Activated CD8-positive, alpha-beta T cell treated with anti-CD3 and anti-CD28 coated beads for 36 hours (primary cell): ENCODE measurements around the gene HLA-A. TPM values are rescaled to one million over a fixed set of nuclear protein-coding genes. Genes with fewer than 3 reads are reported as not detected.

Experiments
- ATAC-seq: fragments of 200-7000 bp; cut with Tn5 transposase; one replicate; pipeline ENCODE4 v1.10.0; 2021; ENCODE audit warnings: mild to moderate bottlenecking, moderate library complexity
- CTCF ChIA-PET: fragments of 350-600 bp; sonication (Branson Sonifier 250); formaldehyde crosslinking; loops from one replicate; lab custom pipeline; 2021; ENCODE audit warnings: antibody characterized with exemption; lab: Charles Lee
- POLR2A ChIA-PET: fragments of 350-600 bp; sonication (Branson Sonifier 250); formaldehyde crosslinking; loops from one replicate; lab custom pipeline; 2021; ENCODE audit warnings: antibody characterized with exemption; lab: Charles Lee
- DNase-seq: peaks from one replicate; pipeline ENCODE4 v3.0.0-alpha.2; 2020
- H3K27ac Mint-ChIP-seq: one replicate; pipeline ENCODE4 v1.8.0; 2021; ENCODE audit warnings: mild to moderate bottlenecking, mixed read lengths
- H3K27me3 Mint-ChIP-seq: one replicate; pipeline ENCODE4 v1.8.0; 2021; ENCODE audit warnings: mixed read lengths
- H3K36me3 Mint-ChIP-seq: one replicate; pipeline ENCODE4 v1.8.0; 2021; ENCODE audit warnings: low read depth, mixed read lengths
- H3K4me1 Mint-ChIP-seq: one replicate; pipeline ENCODE4 v1.8.0; 2021; ENCODE audit warnings: low read depth, mixed read lengths
- H3K4me3 Mint-ChIP-seq: one replicate; pipeline ENCODE4 v1.8.0; 2021; ENCODE audit warnings: mild to moderate bottlenecking, moderate library complexity, mixed read lengths
- H3K9me3 Mint-ChIP-seq: one replicate; pipeline ENCODE4 v1.8.0; 2021; ENCODE audit warnings: mixed read lengths
- CTCF ChIP-seq: fragments of 200-600 bp; IDR thresholded peaks from one replicate; pipeline ENCODE4 v1.8.0; 2022; ENCODE audit warnings: antibody characterized with exemption, mild to moderate bottlenecking
- intact Hi-C: fragments of 100-400 bp; cut with micrococcal nuclease; formaldehyde crosslinking; loops from one replicate; pipeline ENCODE4 v1.10.0; 2022
- total RNA-seq, 2 experiments: library from RNA; stranded (reverse); gene quantifications; one replicate each; pipeline ENCODE4 v1.2.3, GENCODE V29; 2021

The HLA-A gene
- total RNA-seq, 2 experiments from 2014 or later: 1,275 to 1,335 TPM

- CTCF ChIA-PET: no interaction called here
- intact Hi-C loops: no loop called here
- Mint-ChIP-seq H3K27ac (no peak overlapping the region), H3K4me3 (no peak overlapping the region), H3K9me3 (no peaks in the 10 kb centered on the region), H3K36me3 (no peaks in the 10 kb centered on the region), H3K4me1 (peaks cover 9% of the 10 kb centered on the region), H3K27me3 (peaks cover 7% of the 10 kb centered on the region)
- POLR2A ChIA-PET: no interaction called here
- no peak for DNase-seq
- no peak for TF ChIP-seq CTCF
- no peak for ATAC-seq
Measured at GRCh38 chr6:29908341-29908662, 34.0 kb upstream of the HLA-A start.

GRCh38 chr6:29908710-29909109, 33.6 kb upstream of the HLA-A start:
- Mint-ChIP-seq H3K27me3 (peaks cover 7% of the 10 kb centered on the region), H3K27ac (no peak overlapping the region), H3K36me3 (no peaks in the 10 kb centered on the region), H3K4me3 (no peak overlapping the region), H3K4me1 (peaks cover 9% of the 10 kb centered on the region), H3K9me3 (no peaks in the 10 kb centered on the region)
- intact Hi-C loops: no loop called here
- no peak for DNase-seq
- POLR2A ChIA-PET: no interaction called here
- TF ChIP-seq CTCF: no peak
- CTCF ChIA-PET: no interaction called here
- ATAC-seq: no peak

GRCh38 chr6:29909985-29910384, 32.3 kb upstream of the HLA-A start:
- intact Hi-C loops: no loop called here
- Mint-ChIP-seq H3K27ac (no peak overlapping the region), H3K27me3 (peaks cover 7% of the 10 kb centered on the region), H3K36me3 (no peaks in the 10 kb centered on the region), H3K4me1 (peaks cover 9% of the 10 kb centered on the region), H3K9me3 (no peaks in the 10 kb centered on the region), H3K4me3 (no peak overlapping the region)
- POLR2A ChIA-PET: no interaction called here
- DNase-seq (no peak), ATAC-seq (peak; percentile 39)
- TF ChIP-seq CTCF: no peak
- CTCF ChIA-PET: interaction anchor here (1.0 kb wide), 1 partner anchor 62 kb away, joined by 3 read pairs; no protein-coding TSS in a partner anchor

- ATAC-seq: no peak
- intact Hi-C loops: no loop called here
Measured at GRCh38 chr6:29912840-29913239, 29.5 kb upstream of the HLA-A start.

GRCh38 chr6:29916741-29917140, 25.6 kb upstream of the HLA-A start:
- CTCF ChIA-PET: no interaction called here
- Mint-ChIP-seq H3K27ac (no peak overlapping the region), H3K4me3 (no peak overlapping the region), H3K27me3 (peaks cover 5% of the 10 kb centered on the region), H3K9me3 (no peaks in the 10 kb centered on the region), H3K36me3 (no peaks in the 10 kb centered on the region), H3K4me1 (no peaks in the 10 kb centered on the region)
- intact Hi-C loops: no loop called here
- TF ChIP-seq CTCF: no peak
- POLR2A ChIA-PET: no interaction called here
- DNase-seq (no peak), ATAC-seq (no peak)

More at GRCh38 chr6:29912840-29913239, 29.5 kb upstream of the HLA-A start:
- no peaks in the 10 kb centered on the region for H3K36me3 Mint-ChIP-seq
- H3K4me3 Mint-ChIP-seq: no peak overlapping the region
- no peaks in the 10 kb centered on the region for H3K9me3 Mint-ChIP-seq
- no peak for TF ChIP-seq CTCF
- ChIA-PET POLR2A (no interaction called here), CTCF (interaction anchor here (1.7 kb wide), 1 partner anchor 101 kb away, joined by 5 read pairs; no protein-coding TSS in a partner anchor)
- H3K27me3 Mint-ChIP-seq: peaks cover 7% of the 10 kb centered on the region
- no peak for DNase-seq
- peaks cover 9% of the 10 kb centered on the region for H3K4me1 Mint-ChIP-seq
- no peak overlapping the region for H3K27ac Mint-ChIP-seq
